ENCODE measurements around the gene TRIM3.
"Not testable (repeated sequence)": the region's sequence is repeated elsewhere in the genome, so short reads cannot be mapped to it uniquely, and the experiment has no call there.

The TRIM3 gene

GRCh38 chr11:6473451-6474412 lies at the start of gene TRIM3:
Gene TRIM3, minus strand, starts transcription at chr11:6473941. Its CDS starts 8,246 bp downstream, at chr11:6465695.
- peak; percentile 46 for DNase-seq (ENCODE audit: low read depth)

- no peak for DNase-seq (ENCODE audit: low read depth)
Measured at GRCh38 chr11:6523253-6523652, 49.5 kb upstream of the TRIM3 start.

- DNase-seq (ENCODE audit: low read depth), result not testable (repeated sequence)
Measured at GRCh38 chr11:6521946-6522345, 48.2 kb upstream of the TRIM3 start.

- no peak for DNase-seq (ENCODE audit: low read depth)
Measured at GRCh38 chr11:6520265-6520664, 46.5 kb upstream of the TRIM3 start.

GRCh38 chr11:6516865-6517264 lies 43.1 kb upstream of the TRIM3 start:
- no peak for DNase-seq (ENCODE audit: low read depth)

- no peak for DNase-seq (ENCODE audit: low read depth)
Measured at GRCh38 chr11:6505577-6506240, 32.0 kb upstream of the TRIM3 start.

GRCh38 chr11:6504166-6504565 lies 30.4 kb upstream of the TRIM3 start:
- no peak for DNase-seq (ENCODE audit: low read depth)

GRCh38 chr11:6502382-6502781 lies 28.6 kb upstream of the TRIM3 start:
- DNase-seq (ENCODE audit: low read depth), result no peak

- no peak for DNase-seq (ENCODE audit: low read depth)
Measured at GRCh38 chr11:6498544-6498943, 24.8 kb upstream of the TRIM3 start.

- DNase-seq (ENCODE audit: low read depth), result no peak
Measured at GRCh38 chr11:6498121-6498520, 24.4 kb upstream of the TRIM3 start.

GRCh38 chr11:6497069-6497839 lies 23.5 kb upstream of the TRIM3 start, which contains the start of gene DNHD1:
Gene DNHD1, plus strand, starts transcription at chr11:6497280. Its CDS starts 936 bp downstream, at chr11:6498216.
- DNase-seq (ENCODE audit: low read depth), result no peak

GRCh38 chr11:6489306-6489705 lies 15.6 kb upstream of the TRIM3 start:
- no peak for DNase-seq (ENCODE audit: low read depth)

- DNase-seq (ENCODE audit: low read depth), result no peak
Measured at GRCh38 chr11:6488821-6489220, 15.1 kb upstream of the TRIM3 start.

- no peak for DNase-seq (ENCODE audit: low read depth)
Measured at GRCh38 chr11:6488342-6488741, 14.6 kb upstream of the TRIM3 start.

GRCh38 chr11:6486938-6487337 lies 13.2 kb upstream of the TRIM3 start:
- no peak for DNase-seq (ENCODE audit: low read depth)

GRCh38 chr11:6486256-6486655 lies 12.5 kb upstream of the TRIM3 start:
- no peak for DNase-seq (ENCODE audit: low read depth)

- no peak for DNase-seq (ENCODE audit: low read depth)
Measured at GRCh38 chr11:6485661-6486060, 11.9 kb upstream of the TRIM3 start.

- no peak for DNase-seq (ENCODE audit: low read depth)
Measured at GRCh38 chr11:6483015-6483414, 9.3 kb upstream of the TRIM3 start.

GRCh38 chr11:6482441-6482840 lies 8.7 kb upstream of the TRIM3 start:
- no peak for DNase-seq (ENCODE audit: low read depth)

- no peak for DNase-seq (ENCODE audit: low read depth)
Measured at GRCh38 chr11:6481924-6482275, 8.2 kb upstream of the TRIM3 start.

GRCh38 chr11:6481012-6481923 lies 7.5 kb upstream of the TRIM3 start, which contains the start of the genes ARFIP2 and TIMM10B:
Gene ARFIP2, minus strand, starts transcription at chr11:6481331. Its CDS starts 910 bp downstream, at chr11:6480421.
Gene TIMM10B, plus strand, starts transcription at chr11:6481501. Its CDS starts 16 bp downstream, at chr11:6481517.
- DNase-seq (ENCODE audit: low read depth), result peak; percentile 96

All from activated T-cell treated with anti-CD3 and anti-CD28 coated beads for 48 hours (primary cell).